ENCODE results near the gene HABP4. TPM values are rescaled to one million over a fixed set of nuclear protein-coding genes. Genes with fewer than 3 reads are reported as not detected.
A peak's percentile ranks its signal among the peaks of the same experiment; 100 is the strongest.

Gene HABP4
- total RNA-seq, 4 donors from 2014 or later: 0.80 to 12.4 (median 2.7) TPM

DNA sequence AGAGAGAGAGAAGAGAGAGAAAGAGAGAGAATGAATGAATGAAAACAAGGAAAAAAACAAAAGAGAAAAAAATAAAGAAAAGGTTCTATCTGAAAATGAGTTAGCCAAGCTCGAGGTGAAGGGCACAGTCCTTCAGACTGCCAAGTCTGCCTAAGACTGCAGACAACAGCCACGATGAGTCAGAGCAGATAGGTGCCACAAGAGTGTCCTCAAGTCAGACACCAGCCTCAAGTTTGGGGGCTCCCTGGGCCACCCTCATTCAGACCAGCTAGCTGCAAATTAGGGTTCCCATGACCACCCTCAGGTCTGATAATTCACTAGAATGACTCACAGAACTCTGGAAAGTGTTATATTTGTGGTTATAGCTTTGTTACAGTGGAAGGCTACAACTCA lies 13.9 kb upstream of the HABP4 start:
- TF ChIP-seq, protein P1, sequence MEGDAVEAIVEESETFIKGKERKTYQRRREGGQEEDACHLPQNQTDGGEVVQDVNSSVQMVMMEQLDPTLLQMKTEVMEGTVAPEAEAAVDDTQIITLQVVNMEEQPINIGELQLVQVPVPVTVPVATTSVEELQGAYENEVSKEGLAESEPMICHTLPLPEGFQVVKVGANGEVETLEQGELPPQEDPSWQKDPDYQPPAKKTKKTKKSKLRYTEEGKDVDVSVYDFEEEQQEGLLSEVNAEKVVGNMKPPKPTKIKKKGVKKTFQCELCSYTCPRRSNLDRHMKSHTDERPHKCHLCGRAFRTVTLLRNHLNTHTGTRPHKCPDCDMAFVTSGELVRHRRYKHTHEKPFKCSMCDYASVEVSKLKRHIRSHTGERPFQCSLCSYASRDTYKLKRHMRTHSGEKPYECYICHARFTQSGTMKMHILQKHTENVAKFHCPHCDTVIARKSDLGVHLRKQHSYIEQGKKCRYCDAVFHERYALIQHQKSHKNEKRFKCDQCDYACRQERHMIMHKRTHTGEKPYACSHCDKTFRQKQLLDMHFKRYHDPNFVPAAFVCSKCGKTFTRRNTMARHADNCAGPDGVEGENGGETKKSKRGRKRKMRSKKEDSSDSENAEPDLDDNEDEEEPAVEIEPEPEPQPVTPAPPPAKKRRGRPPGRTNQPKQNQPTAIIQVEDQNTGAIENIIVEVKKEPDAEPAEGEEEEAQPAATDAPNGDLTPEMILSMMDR (IDR thresholded peaks at IDR 0.05): no peak
- TF ChIP-seq POLR2A (IDR thresholded peaks at IDR 0.05): no peak
- Histone ChIP-seq H3K27me3 (no peaks in the 10 kb centered on the region), H3K9me3 (peaks cover 0 to 4% (median 0%) of the 10 kb centered on the region in 3 donors), H3K27ac (no peak overlapping the region), H3K4me3 (no peak overlapping the region), H3K36me3 (no peaks in the 10 kb centered on the region), H3K4me1 (no peaks in the 10 kb centered on the region)
- 62 to 80% methylated on average over 2 of the region's 2 CpGs for WGBS, 2 donors
- intact Hi-C loops (cut with DNase I): loop anchor here (10.0 kb wide), 1 partner anchor 229 kb away; no protein-coding TSS in a partner anchor
- DNase-seq: no peak

DNA sequence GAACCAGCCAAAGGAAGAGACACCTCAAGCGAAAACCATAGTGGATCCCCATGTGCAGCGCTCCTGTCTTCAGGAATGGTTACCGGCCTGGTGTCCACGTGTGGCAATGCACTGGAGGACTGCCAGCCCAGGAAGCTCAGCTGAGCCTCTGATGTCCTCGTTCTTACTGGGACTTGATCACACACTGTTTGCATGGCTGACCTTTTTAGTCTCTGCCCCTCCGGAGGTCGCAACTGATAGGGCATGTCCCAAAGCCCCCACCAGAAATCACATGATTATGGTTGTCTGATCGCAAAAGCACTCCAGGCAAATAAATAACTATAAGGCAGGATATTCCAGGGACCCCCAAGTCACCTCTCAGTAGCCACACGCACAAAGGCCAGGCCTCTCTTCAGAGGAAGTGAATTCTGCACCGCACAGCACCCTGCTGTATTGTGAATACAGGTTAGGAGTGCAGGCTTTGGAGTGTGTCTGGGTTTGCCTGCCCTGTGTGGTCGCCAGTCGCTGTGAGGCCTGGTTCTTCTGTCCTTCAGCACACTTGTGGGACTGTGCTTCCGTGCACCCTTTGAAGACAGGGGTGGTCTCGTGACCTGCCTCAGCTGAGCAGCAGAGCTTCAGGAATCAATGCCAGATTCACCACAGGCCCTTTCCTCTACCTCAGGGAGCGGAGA lies 13.4 kb upstream of the HABP4 start:
- no peak for DNase-seq
- no peak overlapping the region for H3K27ac ChIP-seq
- WGBS, 2 donors: 87 to 97% methylated on average over 5 to 7 of the region's 15 CpGs
- TF ChIP-seq, protein P1 (IDR thresholded peaks at IDR 0.05): no peak
- TF ChIP-seq POLR2A (IDR thresholded peaks at IDR 0.05): no peak
- H3K9me3 ChIP-seq: peaks cover 0 to 4% (median 0%) of the 10 kb centered on the region in 3 donors
- intact Hi-C loops (cut with DNase I): loop anchor here (10.0 kb wide), 1 partner anchor 228 kb away; no protein-coding TSS in a partner anchor
- no peak overlapping the region for H3K4me3 ChIP-seq
- no peaks in the 10 kb centered on the region for H3K27me3 ChIP-seq
- H3K36me3 ChIP-seq: no peaks in the 10 kb centered on the region
- no peaks in the 10 kb centered on the region for H3K4me1 ChIP-seq

DNA sequence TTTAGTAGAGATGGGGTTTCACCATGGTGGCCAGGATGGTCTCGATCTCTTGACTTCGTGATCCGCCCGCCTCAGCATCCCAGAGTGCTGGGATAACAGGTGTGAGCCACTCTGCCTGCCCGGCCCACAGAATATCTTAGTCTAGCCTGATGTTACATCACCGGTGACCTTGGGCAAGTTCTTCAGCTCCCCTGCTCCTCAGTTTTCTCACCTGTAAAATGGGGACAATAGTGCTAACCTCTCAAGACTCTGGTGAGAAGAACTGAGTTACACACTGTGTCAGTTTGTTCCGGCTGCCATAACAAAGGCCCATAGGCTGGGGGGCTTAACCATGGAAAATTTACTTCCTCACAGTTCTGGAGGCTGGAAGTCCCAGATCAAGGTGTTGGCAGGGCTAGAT lies 12.5 kb upstream of the HABP4 start:
- no peak for TF ChIP-seq POLR2A (IDR thresholded peaks at IDR 0.05)
- TF ChIP-seq, protein P1 (IDR thresholded peaks at IDR 0.05): no peak
- no peaks in the 10 kb centered on the region for H3K4me1 ChIP-seq
- no peak overlapping the region for H3K27ac ChIP-seq
- 95 to 100% methylated on average over 3 to 7 of the region's 7 CpGs for WGBS, 2 donors
- H3K36me3 ChIP-seq: no peaks in the 10 kb centered on the region
- intact Hi-C loops (cut with DNase I): loop anchor here (10.0 kb wide), 1 partner anchor 227 kb away; no protein-coding TSS in a partner anchor
- DNase-seq: no peak
- no peaks in the 10 kb centered on the region for H3K27me3 ChIP-seq
- no peak overlapping the region for H3K4me3 ChIP-seq
- peaks cover 0 to 4% (median 0%) of the 10 kb centered on the region in 3 donors for H3K9me3 ChIP-seq

DNA sequence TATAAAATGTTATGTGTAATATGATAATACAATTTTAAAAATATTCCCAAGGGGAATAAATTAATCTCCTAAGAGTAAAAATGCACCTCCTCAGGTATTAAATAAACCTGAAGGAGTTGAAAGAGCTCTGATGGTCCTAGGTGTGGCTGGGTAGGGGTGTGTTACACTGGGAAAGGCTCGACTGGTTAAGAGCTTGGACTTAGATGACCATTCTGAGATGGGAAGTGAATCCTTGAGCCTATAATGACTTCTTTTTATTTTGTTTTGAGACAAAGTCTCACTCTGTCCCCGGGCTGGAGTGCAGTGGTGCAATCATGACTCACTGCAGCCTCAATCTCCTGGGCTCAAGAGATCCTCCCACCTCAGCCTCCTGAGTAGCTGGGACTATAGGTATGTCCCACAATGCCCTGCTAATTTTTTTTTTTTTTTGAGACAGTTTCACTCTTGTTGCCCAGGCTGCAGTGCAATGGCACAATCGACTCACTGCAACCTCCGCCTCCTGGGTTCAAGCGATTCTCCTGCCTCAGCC lies 9.2 kb upstream of the HABP4 start:
- Histone ChIP-seq H3K4me3 (no peak overlapping the region), H3K36me3 (no peaks in the 10 kb centered on the region), H3K4me1 (no peaks in the 10 kb centered on the region), H3K9me3 (no peaks in the 10 kb centered on the region), H3K27me3 (no peaks in the 10 kb centered on the region), H3K27ac (no peak overlapping the region)
- TF ChIP-seq POLR2A (IDR thresholded peaks at IDR 0.05): no peak
- TF ChIP-seq, protein P1 (IDR thresholded peaks at IDR 0.05): no peak
- no peak for DNase-seq
- intact Hi-C loops (cut with DNase I): no loop called here
- 65 to 86% methylated on average over 2 to 5 of the region's 5 CpGs for WGBS, 2 donors

DNA sequence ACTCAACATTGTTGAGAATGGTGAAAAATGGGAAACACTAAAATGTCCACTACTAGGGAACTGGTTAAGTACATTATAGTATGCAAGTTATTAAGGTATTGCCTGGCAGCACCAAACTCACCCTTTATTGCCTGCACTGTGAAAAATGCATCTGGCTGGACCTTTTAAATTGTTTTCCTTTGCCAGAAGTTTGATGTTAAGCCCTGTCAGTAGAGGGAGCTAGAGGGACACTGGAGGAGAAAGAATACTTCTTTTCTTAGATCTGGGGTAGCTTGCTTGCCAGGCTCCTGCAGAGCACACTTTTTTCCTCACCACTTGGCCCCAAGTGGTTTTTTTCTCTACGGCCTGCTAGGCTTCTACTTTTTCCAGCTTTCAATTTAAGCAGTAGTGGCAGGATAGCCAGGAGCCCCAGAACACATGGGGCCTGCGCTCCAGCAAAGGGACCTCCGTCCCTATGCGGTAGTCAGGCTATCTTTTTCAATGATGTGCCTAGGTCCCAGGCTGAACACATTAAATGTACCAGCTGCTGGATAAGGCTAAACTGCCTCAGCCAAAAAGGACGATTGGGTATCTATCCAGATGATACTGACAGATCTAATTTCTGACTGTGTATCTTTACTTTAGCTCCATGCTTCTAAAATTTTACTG lies 8.0 kb upstream of the HABP4 start:
- WGBS, 2 donors: 83 to 84% methylated on average over 5 of the region's 5 CpGs
- Histone ChIP-seq H3K4me3 (no peak overlapping the region), H3K9me3 (no peaks in the 10 kb centered on the region), H3K27me3 (no peaks in the 10 kb centered on the region), H3K27ac (no peak overlapping the region), H3K4me1 (no peaks in the 10 kb centered on the region), H3K36me3 (no peaks in the 10 kb centered on the region)
- no peak for TF ChIP-seq POLR2A (IDR thresholded peaks at IDR 0.05)
- TF ChIP-seq, protein P1 (IDR thresholded peaks at IDR 0.05): peak; percentile 13 to 71 (median 45)
- intact Hi-C loops (cut with DNase I): no loop called here
- DNase-seq: no peak

All from esophagus squamous epithelium (tissue), 5 donors.